Upper lobe of left lung (tissue), 4 donors: ENCODE data around the gene TNRC6C.
"Not testable (repeated sequence)": the region's sequence is repeated elsewhere in the genome, so short reads cannot be mapped to it uniquely, and the experiment has no call there.

Source experiments
- CTCF ChIP-seq, 6 experiments: fragments of 450-650 bp in 4 of 6; fragments of 200-600 bp in 2 of 6; sonication (generic) in 2 of 6; IDR thresholded peaks; one replicate each; pipeline ENCODE4 v1.5.1; 2016 to 2019; ENCODE audit warnings: antibody characterized with exemption in 6 of 6
- EP300 ChIP-seq, 4 donors: sonication (generic); formaldehyde crosslinking; IDR thresholded peaks; one replicate each; pipeline ENCODE4 v1.5.1; 2017; ENCODE audit warnings: antibody characterized with exemption in 4 of 4, control low read depth in 2 of 4

- TF ChIP-seq EP300, CTCF (IDR thresholded peaks at IDR 0.05): not testable (repeated sequence)
Measured at GRCh38 chr17:77935744-77936143, 22.8 kb upstream of the TNRC6C start.
